GM19324 (cell line): Measurements from ENCODE around the gene RMI1.
"Not testable (repeated sequence)": the region's sequence is repeated elsewhere in the genome, so short reads cannot be mapped to it uniquely, and the experiment has no call there.

Experiments used
- ATAC-seq: cut with Tn5 transposase; IDR thresholded peaks from one replicate; pipeline ENCODE4 v1.9.1; 2021; ENCODE audit warnings: mild to moderate bottlenecking, moderate library complexity; ENCODE audit not compliant: unreplicated experiment, low FRiP score

The RMI1 gene

GRCh38 chr9:83980395-83981125, at the start of gene RMI1:
RMI1 (plus strand) TSS chr9:83980805; CDS start chr9:84000987, 20,182 bp downstream.
- peak; percentile 75 for ATAC-seq

GRCh38 chr9:83930881-83931280, 49.7 kb upstream of the RMI1 start:
- ATAC-seq: no peak

- no peak for ATAC-seq
Measured at GRCh38 chr9:83932011-83932410, 48.6 kb upstream of the RMI1 start.

GRCh38 chr9:83932851-83933250, 47.8 kb upstream of the RMI1 start:
- no peak for ATAC-seq

GRCh38 chr9:83933790-83934189, 46.8 kb upstream of the RMI1 start:
- no peak for ATAC-seq

- no peak for ATAC-seq
Measured at GRCh38 chr9:83934569-83935275, 45.9 kb upstream of the RMI1 start.

- no peak for ATAC-seq
Measured at GRCh38 chr9:83935276-83935935, 45.2 kb upstream of the RMI1 start.

- ATAC-seq: no peak
Measured at GRCh38 chr9:83936523-83936922, 44.1 kb upstream of the RMI1 start.

GRCh38 chr9:83937861-83938455, 42.6 kb upstream of the RMI1 start:
- no peak for ATAC-seq

- ATAC-seq: no peak
Measured at GRCh38 chr9:83940590-83941303, 39.9 kb upstream of the RMI1 start.

- not testable (repeated sequence) for ATAC-seq
Measured at GRCh38 chr9:83948096-83948495, 32.5 kb upstream of the RMI1 start.

GRCh38 chr9:83956086-83956435, 24.5 kb upstream of the RMI1 start:
- peak; percentile 68 for ATAC-seq

- ATAC-seq: peak; percentile 83
Measured at GRCh38 chr9:83956436-83957247, 24.0 kb upstream of the RMI1 start.

GRCh38 chr9:83957248-83957513, 23.4 kb upstream of the RMI1 start:
- ATAC-seq: no peak

- no peak for ATAC-seq
Measured at GRCh38 chr9:83959061-83959460, 21.5 kb upstream of the RMI1 start.

GRCh38 chr9:83960991-83961390, 19.6 kb upstream of the RMI1 start:
- no peak for ATAC-seq

- ATAC-seq: no peak
Measured at GRCh38 chr9:83962165-83962564, 18.4 kb upstream of the RMI1 start.

GRCh38 chr9:83964973-83965349, 15.6 kb upstream of the RMI1 start:
- no peak for ATAC-seq

- ATAC-seq: no peak
Measured at GRCh38 chr9:83965350-83966208, 15.0 kb upstream of the RMI1 start.
